GM23338 (cell line): ENCODE results near the gene NFE2L3. TPM values are rescaled to one million over a fixed set of nuclear protein-coding genes. Genes with fewer than 3 reads are reported as not detected.

Source experiments
- ATAC-seq: fragments of 200-7000 bp; cut with Tn5 transposase; 3 replicates; pipeline ENCODE4 v1.9.1; 2020
- DNase-seq: peaks from one replicate; pipeline ENCODE4 v3.0.0-alpha.2; 2015; ENCODE audit warnings: low spot score
- H2AFZ ChIP-seq: fragments of 200-600 bp; sonication (generic); 2 replicates; pipeline ENCODE4 v1.8.0; 2016; ENCODE audit warnings: antibody characterized with exemption, mild to moderate bottlenecking, moderate library complexity
- H3F3A ChIP-seq: fragments of 200-600 bp; sonication (generic); replicated peaks from 2 replicates; pipeline ENCODE4 v1.8.0; 2017; ENCODE audit warnings: antibody characterized with exemption, mixed run types, low read depth
- H3K27ac ChIP-seq: fragments of 200-600 bp; sonication (generic); 2 replicates; pipeline ENCODE4 v1.6.1; 2016; ENCODE audit warnings: low read depth
- H3K27me3 ChIP-seq: fragments of 200-600 bp; sonication (generic); 2 replicates; pipeline ENCODE4 v1.8.0; 2016; ENCODE audit warnings: mild to moderate bottlenecking, mixed run types, moderate library complexity; ENCODE audit not compliant: insufficient read depth
- H3K36me3 ChIP-seq: fragments of 200-600 bp; sonication (generic); 2 replicates; pipeline ENCODE4 v1.8.0; 2016; ENCODE audit warnings: mild to moderate bottlenecking; ENCODE audit not compliant: insufficient read depth
- H3K4me1 ChIP-seq: fragments of 200-600 bp; sonication (generic); 2 replicates; pipeline ENCODE4 v1.8.0; 2016; ENCODE audit warnings: mild to moderate bottlenecking, moderate library complexity; ENCODE audit not compliant: insufficient read depth
- H3K4me2 ChIP-seq: fragments of 200-600 bp; sonication (generic); 2 replicates; pipeline ENCODE4 v1.7.1; 2017; ENCODE audit warnings: mixed run types
- H3K4me3 ChIP-seq: fragments of 200-600 bp; sonication (generic); 2 replicates; pipeline ENCODE4 v1.6.1; 2016; ENCODE audit warnings: mixed run types
- H3K79me2 ChIP-seq: fragments of 200-600 bp; sonication (generic); replicated peaks from 2 replicates; pipeline ENCODE4 v1.8.0; 2017; ENCODE audit warnings: mild to moderate bottlenecking; ENCODE audit not compliant: insufficient read depth
- H3K9me2 ChIP-seq: fragments of 200-600 bp; sonication (generic); 2 replicates; pipeline ENCODE4 v1.8.0; 2017; ENCODE audit not compliant: insufficient read depth
- H4K20me1 ChIP-seq: fragments of 200-600 bp; sonication (generic); replicated peaks from 2 replicates; pipeline ENCODE4 v1.8.0; 2017; ENCODE audit warnings: mild to moderate bottlenecking; ENCODE audit not compliant: insufficient read depth
- H3K27ac Mint-ChIP-seq: 2 replicates; pipeline ENCODE4 v1.8.0; 2020; ENCODE audit warnings: inconsistent platforms, mild to moderate bottlenecking, moderate library complexity, mixed read lengths
- H3K27me3 Mint-ChIP-seq: 3 replicates; pipeline ENCODE4 v1.8.0; 2022; ENCODE audit warnings: low read depth, mild to moderate bottlenecking, moderate library complexity, mixed read lengths, inconsistent platforms; ENCODE audit not compliant: insufficient read depth, poor library complexity
- H3K36me3 Mint-ChIP-seq: 3 replicates; pipeline ENCODE4 v1.8.0; 2021; ENCODE audit warnings: low read depth, mild to moderate bottlenecking, inconsistent platforms, moderate library complexity, mixed read lengths
- H3K4me1 Mint-ChIP-seq: 3 replicates; pipeline ENCODE4 v1.8.0; 2020; ENCODE audit warnings: mild to moderate bottlenecking, inconsistent platforms, mixed read lengths
- H3K4me3 Mint-ChIP-seq: 3 replicates; pipeline ENCODE4 v1.8.0; 2021; ENCODE audit warnings: moderate library complexity, mild to moderate bottlenecking, inconsistent platforms, mixed read lengths
- H3K9me3 Mint-ChIP-seq: 3 replicates; pipeline ENCODE4 v1.8.0; 2020; ENCODE audit warnings: moderate library complexity, mild to moderate bottlenecking, inconsistent platforms, mixed read lengths
- CREB1 ChIP-seq: fragments of 250-450 bp; sonication (Bioruptor Pico); IDR thresholded peaks from 2 replicates; pipeline ENCODE4 v1.5.0; 2020; ENCODE audit warnings: low read depth, mild to moderate bottlenecking, moderate library complexity
- EZH2 ChIP-seq: fragments of 200-600 bp; sonication (generic); IDR thresholded peaks from one replicate; pipeline ENCODE4 v1.8.0; 2017; ENCODE audit warnings: antibody characterized with exemption, mild to moderate bottlenecking, low read depth; ENCODE audit not compliant: unreplicated experiment
- EZH2phosphoT487 ChIP-seq: fragments of 200-600 bp; sonication (generic); IDR thresholded peaks from one replicate; pipeline ENCODE4 v1.8.1; 2018; ENCODE audit warnings: antibody characterized with exemption; ENCODE audit not compliant: unreplicated experiment
- JUNB ChIP-seq: IDR thresholded peaks from one replicate; pipeline ENCODE4 v1.6.1; 2016; ENCODE audit warnings: antibody characterized with exemption; ENCODE audit not compliant: unreplicated experiment
- NANOG ChIP-seq: IDR thresholded peaks from 2 replicates; pipeline ENCODE4 v1.6.1; 2016; ENCODE audit warnings: antibody characterized with exemption, borderline replicate concordance
- POLR2AphosphoS5 ChIP-seq: IDR thresholded peaks from 2 replicates; pipeline ENCODE4 v1.6.1; 2016; ENCODE audit warnings: antibody characterized with exemption, low read depth
- STAT1 ChIP-seq: IDR thresholded peaks from one replicate; pipeline ENCODE4 v1.6.1; 2016; ENCODE audit warnings: antibody characterized with exemption; ENCODE audit not compliant: unreplicated experiment
- ZNF114 ChIP-seq: fragments of 250-450 bp; sonication (Bioruptor Pico); IDR thresholded peaks from 2 replicates; pipeline ENCODE4 v1.5.0; 2020; ENCODE audit warnings: mild to moderate bottlenecking, moderate library complexity
- ZNF331 ChIP-seq: fragments of 250-450 bp; sonication (Bioruptor Pico); IDR thresholded peaks from 2 replicates; pipeline ENCODE4 v1.5.0; 2020; ENCODE audit warnings: low read depth, mild to moderate bottlenecking, moderate library complexity
- polyA plus RNA-seq: library from polyadenylated mRNA; unstranded; fragments of >200 nt; fragmentation: Nextera tagmentation; extraction: Ambion mirVana; gene quantifications from 2 replicates; pipeline ENCODE4 v1.2.1, GENCODE V29; 2016
- total RNA-seq: library from RNA; depleted of rRNA; stranded (reverse); fragments of >200 nt; shearing (Covaris generic); gene quantifications from 2 replicates; pipeline ENCODE4 v1.2.3, GENCODE V29; 2014
- TF ChIP-seq, protein P1 (sequence below): IDR thresholded peaks from 2 replicates; pipeline ENCODE4 v1.6.1; 2016; ENCODE audit warnings: antibody characterized with exemption
- TF ChIP-seq, protein P2 (sequence below): IDR thresholded peaks from one replicate; pipeline ENCODE4 v1.6.1; 2018; ENCODE audit warnings: antibody characterized with exemption; ENCODE audit not compliant: unreplicated experiment
- TF ChIP-seq, protein P3 (sequence below), 2 experiments: fragments of 200-600 bp in 1 of 2; sonication (generic) in 1 of 2; conservative IDR thresholded peaks; 2 replicates each; pipeline versions ENCODE4 v1.5.1 to v1.6.1; 2016 to 2017; ENCODE audit warnings: antibody characterized with exemption in 2 of 2, low read depth in 2 of 2, mild to moderate bottlenecking in 2 of 2, moderate library complexity in 1 of 2
- TF ChIP-seq, protein P4 (sequence below): fragments of 250-450 bp; sonication (Bioruptor Pico); IDR thresholded peaks from 2 replicates; pipeline ENCODE4 v1.5.0; 2020; ENCODE audit warnings: mild to moderate bottlenecking, moderate library complexity

Gene NFE2L3
- total and polyA plus RNA-seq, 2 experiments from 2014 or later: 62.0 to 142 TPM

DNA sequence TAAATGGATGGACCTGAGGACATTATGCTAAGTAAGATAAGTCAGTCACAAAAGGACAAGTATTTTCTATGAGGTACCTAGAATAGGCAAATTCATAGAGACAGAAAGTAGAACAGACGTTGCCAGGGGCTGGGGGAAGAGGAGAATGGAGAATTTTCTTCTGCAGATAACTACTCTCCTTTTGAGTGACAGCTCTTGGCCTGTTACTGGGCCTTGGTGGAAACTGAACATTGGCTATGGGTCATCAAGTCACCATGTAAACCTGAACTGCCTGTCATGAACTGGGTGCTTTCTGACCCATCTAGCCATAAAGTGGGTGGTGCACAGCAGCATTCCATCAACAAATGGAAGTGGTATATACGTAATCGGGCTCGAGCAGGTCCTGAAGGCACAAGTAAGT is 29.3 kb upstream of the NFE2L3 start:
- no peaks in the 10 kb centered on the region for H3K36me3 ChIP-seq
- H3K4me3 Mint-ChIP-seq: no peak overlapping the region
- H3K27ac ChIP-seq: no peak overlapping the region
- DNase-seq (no peak), ATAC-seq (no peak)
- H3K9me3 Mint-ChIP-seq: no peaks in the 10 kb centered on the region
- H3K36me3 Mint-ChIP-seq: no peaks in the 10 kb centered on the region
- H3F3A ChIP-seq: no peaks in the 10 kb centered on the region
- no peaks in the 10 kb centered on the region for H4K20me1 ChIP-seq
- no peaks in the 10 kb centered on the region for H3K79me2 ChIP-seq
- H3K4me1 Mint-ChIP-seq: peaks cover 2% of the 10 kb centered on the region; the same call in 1 of the 3 replicates
- H3K27me3 ChIP-seq: no peaks in the 10 kb centered on the region
- H3K4me1 ChIP-seq: no peaks in the 10 kb centered on the region
- TF ChIP-seq STAT1 (no peak), ZNF331 (CRISPR knock-in tag) (no peak), CREB1 (CRISPR knock-in tag) (no peak), EZH2phosphoT487 (no peak), EZH2 (no peak), POLR2AphosphoS5 (no peak), NANOG (no peak), JUNB (no peak), ZNF114 (CRISPR knock-in tag) (no peak)
- TF ChIP-seq, protein P1, sequence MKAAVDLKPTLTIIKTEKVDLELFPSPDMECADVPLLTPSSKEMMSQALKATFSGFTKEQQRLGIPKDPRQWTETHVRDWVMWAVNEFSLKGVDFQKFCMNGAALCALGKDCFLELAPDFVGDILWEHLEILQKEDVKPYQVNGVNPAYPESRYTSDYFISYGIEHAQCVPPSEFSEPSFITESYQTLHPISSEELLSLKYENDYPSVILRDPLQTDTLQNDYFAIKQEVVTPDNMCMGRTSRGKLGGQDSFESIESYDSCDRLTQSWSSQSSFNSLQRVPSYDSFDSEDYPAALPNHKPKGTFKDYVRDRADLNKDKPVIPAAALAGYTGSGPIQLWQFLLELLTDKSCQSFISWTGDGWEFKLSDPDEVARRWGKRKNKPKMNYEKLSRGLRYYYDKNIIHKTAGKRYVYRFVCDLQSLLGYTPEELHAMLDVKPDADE: no peak
- TF ChIP-seq, protein P2, sequence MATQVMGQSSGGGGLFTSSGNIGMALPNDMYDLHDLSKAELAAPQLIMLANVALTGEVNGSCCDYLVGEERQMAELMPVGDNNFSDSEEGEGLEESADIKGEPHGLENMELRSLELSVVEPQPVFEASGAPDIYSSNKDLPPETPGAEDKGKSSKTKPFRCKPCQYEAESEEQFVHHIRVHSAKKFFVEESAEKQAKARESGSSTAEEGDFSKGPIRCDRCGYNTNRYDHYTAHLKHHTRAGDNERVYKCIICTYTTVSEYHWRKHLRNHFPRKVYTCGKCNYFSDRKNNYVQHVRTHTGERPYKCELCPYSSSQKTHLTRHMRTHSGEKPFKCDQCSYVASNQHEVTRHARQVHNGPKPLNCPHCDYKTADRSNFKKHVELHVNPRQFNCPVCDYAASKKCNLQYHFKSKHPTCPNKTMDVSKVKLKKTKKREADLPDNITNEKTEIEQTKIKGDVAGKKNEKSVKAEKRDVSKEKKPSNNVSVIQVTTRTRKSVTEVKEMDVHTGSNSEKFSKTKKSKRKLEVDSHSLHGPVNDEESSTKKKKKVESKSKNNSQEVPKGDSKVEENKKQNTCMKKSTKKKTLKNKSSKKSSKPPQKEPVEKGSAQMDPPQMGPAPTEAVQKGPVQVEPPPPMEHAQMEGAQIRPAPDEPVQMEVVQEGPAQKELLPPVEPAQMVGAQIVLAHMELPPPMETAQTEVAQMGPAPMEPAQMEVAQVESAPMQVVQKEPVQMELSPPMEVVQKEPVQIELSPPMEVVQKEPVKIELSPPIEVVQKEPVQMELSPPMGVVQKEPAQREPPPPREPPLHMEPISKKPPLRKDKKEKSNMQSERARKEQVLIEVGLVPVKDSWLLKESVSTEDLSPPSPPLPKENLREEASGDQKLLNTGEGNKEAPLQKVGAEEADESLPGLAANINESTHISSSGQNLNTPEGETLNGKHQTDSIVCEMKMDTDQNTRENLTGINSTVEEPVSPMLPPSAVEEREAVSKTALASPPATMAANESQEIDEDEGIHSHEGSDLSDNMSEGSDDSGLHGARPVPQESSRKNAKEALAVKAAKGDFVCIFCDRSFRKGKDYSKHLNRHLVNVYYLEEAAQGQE: no peak
- TF ChIP-seq, protein P3, sequence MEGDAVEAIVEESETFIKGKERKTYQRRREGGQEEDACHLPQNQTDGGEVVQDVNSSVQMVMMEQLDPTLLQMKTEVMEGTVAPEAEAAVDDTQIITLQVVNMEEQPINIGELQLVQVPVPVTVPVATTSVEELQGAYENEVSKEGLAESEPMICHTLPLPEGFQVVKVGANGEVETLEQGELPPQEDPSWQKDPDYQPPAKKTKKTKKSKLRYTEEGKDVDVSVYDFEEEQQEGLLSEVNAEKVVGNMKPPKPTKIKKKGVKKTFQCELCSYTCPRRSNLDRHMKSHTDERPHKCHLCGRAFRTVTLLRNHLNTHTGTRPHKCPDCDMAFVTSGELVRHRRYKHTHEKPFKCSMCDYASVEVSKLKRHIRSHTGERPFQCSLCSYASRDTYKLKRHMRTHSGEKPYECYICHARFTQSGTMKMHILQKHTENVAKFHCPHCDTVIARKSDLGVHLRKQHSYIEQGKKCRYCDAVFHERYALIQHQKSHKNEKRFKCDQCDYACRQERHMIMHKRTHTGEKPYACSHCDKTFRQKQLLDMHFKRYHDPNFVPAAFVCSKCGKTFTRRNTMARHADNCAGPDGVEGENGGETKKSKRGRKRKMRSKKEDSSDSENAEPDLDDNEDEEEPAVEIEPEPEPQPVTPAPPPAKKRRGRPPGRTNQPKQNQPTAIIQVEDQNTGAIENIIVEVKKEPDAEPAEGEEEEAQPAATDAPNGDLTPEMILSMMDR (conservative IDR thresholded peaks at IDR 0.05; ENCODE audit: low read depth in 2 of 2): no peak
- TF ChIP-seq, protein P4, sequence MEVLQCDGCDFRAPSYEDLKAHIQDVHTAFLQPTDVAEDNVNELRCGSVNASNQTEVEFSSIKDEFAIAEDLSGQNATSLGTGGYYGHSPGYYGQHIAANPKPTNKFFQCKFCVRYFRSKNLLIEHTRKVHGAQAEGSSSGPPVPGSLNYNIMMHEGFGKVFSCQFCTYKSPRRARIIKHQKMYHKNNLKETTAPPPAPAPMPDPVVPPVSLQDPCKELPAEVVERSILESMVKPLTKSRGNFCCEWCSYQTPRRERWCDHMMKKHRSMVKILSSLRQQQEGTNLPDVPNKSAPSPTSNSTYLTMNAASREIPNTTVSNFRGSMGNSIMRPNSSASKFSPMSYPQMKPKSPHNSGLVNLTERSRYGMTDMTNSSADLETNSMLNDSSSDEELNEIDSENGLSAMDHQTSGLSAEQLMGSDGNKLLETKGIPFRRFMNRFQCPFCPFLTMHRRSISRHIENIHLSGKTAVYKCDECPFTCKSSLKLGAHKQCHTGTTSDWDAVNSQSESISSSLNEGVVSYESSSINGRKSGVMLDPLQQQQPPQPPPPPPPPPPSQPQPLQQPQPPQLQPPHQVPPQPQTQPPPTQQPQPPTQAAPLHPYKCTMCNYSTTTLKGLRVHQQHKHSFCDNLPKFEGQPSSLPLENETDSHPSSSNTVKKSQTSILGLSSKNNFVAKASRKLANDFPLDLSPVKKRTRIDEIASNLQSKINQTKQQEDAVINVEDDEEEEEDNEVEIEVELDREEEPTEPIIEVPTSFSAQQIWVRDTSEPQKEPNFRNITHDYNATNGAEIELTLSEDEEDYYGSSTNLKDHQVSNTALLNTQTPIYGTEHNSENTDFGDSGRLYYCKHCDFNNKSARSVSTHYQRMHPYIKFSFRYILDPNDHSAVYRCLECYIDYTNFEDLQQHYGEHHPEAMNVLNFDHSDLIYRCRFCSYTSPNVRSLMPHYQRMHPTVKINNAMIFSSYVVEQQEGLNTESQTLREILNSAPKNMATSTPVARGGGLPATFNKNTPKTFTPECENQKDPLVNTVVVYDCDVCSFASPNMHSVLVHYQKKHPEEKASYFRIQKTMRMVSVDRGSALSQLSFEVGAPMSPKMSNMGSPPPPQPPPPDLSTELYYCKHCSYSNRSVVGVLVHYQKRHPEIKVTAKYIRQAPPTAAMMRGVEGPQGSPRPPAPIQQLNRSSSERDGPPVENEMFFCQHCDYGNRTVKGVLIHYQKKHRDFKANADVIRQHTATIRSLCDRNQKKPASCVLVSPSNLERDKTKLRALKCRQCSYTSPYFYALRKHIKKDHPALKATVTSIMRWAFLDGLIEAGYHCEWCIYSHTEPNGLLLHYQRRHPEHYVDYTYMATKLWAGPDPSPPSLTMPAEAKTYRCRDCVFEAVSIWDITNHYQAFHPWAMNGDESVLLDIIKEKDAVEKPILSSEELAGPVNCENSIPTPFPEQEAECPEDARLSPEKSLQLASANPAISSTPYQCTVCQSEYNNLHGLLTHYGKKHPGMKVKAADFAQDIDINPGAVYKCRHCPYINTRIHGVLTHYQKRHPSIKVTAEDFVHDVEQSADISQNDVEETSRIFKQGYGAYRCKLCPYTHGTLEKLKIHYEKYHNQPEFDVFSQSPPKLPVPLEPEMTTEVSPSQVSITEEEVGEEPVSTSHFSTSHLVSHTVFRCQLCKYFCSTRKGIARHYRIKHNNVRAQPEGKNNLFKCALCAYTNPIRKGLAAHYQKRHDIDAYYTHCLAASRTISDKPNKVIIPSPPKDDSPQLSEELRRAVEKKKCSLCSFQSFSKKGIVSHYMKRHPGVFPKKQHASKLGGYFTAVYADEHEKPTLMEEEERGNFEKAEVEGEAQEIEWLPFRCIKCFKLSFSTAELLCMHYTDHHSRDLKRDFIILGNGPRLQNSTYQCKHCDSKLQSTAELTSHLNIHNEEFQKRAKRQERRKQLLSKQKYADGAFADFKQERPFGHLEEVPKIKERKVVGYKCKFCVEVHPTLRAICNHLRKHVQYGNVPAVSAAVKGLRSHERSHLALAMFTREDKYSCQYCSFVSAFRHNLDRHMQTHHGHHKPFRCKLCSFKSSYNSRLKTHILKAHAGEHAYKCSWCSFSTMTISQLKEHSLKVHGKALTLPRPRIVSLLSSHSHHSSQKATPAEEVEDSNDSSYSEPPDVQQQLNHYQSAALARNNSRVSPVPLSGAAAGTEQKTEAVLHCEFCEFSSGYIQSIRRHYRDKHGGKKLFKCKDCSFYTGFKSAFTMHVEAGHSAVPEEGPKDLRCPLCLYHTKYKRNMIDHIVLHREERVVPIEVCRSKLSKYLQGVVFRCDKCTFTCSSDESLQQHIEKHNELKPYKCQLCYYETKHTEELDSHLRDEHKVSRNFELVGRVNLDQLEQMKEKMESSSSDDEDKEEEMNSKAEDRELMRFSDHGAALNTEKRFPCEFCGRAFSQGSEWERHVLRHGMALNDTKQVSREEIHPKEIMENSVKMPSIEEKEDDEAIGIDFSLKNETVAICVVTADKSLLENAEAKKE (CRISPR knock-in tag): no peak
- no peak overlapping the region for H3K4me3 ChIP-seq
- no peak overlapping the region for H3K27ac Mint-ChIP-seq
- H2AFZ ChIP-seq: no peak overlapping the region
- H3K27me3 Mint-ChIP-seq: peaks cover 3% of the 10 kb centered on the region
- no peak overlapping the region for H3K4me2 ChIP-seq
- no peaks in the 10 kb centered on the region for H3K9me2 ChIP-seq
